Measurements from ENCODE around the gene MAT2A.

The MAT2A gene

GRCh38 chr2:85506768-85507181 is 32.2 kb upstream of the MAT2A start:
- TF ChIP-seq CTCF (IDR thresholded peaks at IDR 0.05; ENCODE audit: low read depth, low read length, missing control alignments): no peak
- DNase-seq: no peak
- H3K27ac ChIP-seq: no peak overlapping the region
- no peak overlapping the region for H3K4me3 ChIP-seq (ENCODE audit: low read depth, low read length)
- H3K27me3 ChIP-seq (replicated peaks): no peaks in the 10 kb centered on the region
- in situ Hi-C loops (cut with HindIII; ENCODE audit: low pct_ligation_motif_present, low sequenced_read_pairs): no loop called here
- H3K36me3 ChIP-seq (replicated peaks): no peaks in the 10 kb centered on the region

DNA sequence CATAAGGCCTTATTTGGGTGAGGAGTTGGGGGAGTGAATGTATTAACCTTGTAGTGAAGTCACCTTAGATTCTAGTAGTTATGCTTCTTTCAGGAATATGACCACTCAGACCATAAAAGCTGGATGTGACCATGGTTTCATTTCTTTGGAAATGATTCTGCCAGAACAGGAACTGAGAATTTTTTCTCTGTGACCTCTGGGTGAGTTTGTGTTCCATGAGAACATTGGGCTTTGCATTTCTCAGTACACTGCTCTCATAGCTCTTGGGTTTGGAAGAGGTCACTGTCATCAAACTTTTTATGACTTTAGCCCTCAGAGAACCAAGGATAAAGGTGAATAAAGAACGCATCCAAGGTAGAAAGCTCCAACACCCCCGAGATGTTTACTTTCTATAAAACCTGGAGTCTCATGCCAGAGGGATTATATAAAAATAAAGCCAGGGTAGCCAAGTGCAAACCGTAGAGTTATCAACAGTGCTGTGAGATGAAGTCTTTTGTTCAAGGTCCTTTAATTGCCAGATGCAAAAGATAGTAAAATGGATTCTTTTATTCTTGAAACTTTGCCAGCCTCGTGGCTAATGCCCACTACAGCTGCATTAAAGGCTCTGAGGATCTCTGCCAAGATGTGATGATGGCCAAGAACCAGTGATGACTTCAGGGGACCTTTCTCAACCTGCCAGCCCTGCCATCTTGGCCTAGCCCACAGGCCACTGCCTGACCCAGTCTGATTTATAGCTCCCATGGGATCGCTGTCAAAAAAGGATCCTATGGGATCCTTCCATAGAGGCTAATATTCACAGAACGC is 27.8 kb upstream of the MAT2A start:
- no peak for DNase-seq
- Histone ChIP-seq H3K27ac (no peak overlapping the region), H3K36me3 (replicated peaks) (no peaks in the 10 kb centered on the region), H3K4me3 (ENCODE audit: low read depth, low read length) (no peak overlapping the region), H3K27me3 (replicated peaks) (no peaks in the 10 kb centered on the region)
- TF ChIP-seq CTCF (IDR thresholded peaks at IDR 0.05; ENCODE audit: low read depth, low read length, missing control alignments): no peak
- in situ Hi-C loops (cut with HindIII; ENCODE audit: low pct_ligation_motif_present, low sequenced_read_pairs): no loop called here

- H3K27me3 ChIP-seq (replicated peaks): no peaks in the 10 kb centered on the region
- H3K36me3 ChIP-seq (replicated peaks): no peaks in the 10 kb centered on the region
- H3K27ac ChIP-seq: no peak overlapping the region
- no peak overlapping the region for H3K4me3 ChIP-seq (ENCODE audit: low read depth, low read length)
- no peak for TF ChIP-seq CTCF (IDR thresholded peaks at IDR 0.05; ENCODE audit: low read depth, low read length, missing control alignments)
- in situ Hi-C loops (cut with HindIII; ENCODE audit: low pct_ligation_motif_present, low sequenced_read_pairs): no loop called here
- no peak for DNase-seq
These were observed 24.6 kb upstream of the MAT2A start for GRCh38 chr2:85514323-85514722.

- in situ Hi-C loops (cut with HindIII; ENCODE audit: low pct_ligation_motif_present, low sequenced_read_pairs): no loop called here
- H3K27ac ChIP-seq: no peak overlapping the region
These were observed 22.1 kb upstream of the MAT2A start for GRCh38 chr2:85516653-85517389.

GRCh38 chr2:85522090-85522647 is 16.8 kb upstream of the MAT2A start:
- no peaks in the 10 kb centered on the region for H3K27me3 ChIP-seq (replicated peaks)
- no peak for DNase-seq
- no peak overlapping the region for H3K4me3 ChIP-seq (ENCODE audit: low read depth, low read length)
- in situ Hi-C loops (cut with HindIII; ENCODE audit: low pct_ligation_motif_present, low sequenced_read_pairs): no loop called here
- no peaks in the 10 kb centered on the region for H3K36me3 ChIP-seq (replicated peaks)
- TF ChIP-seq CTCF (IDR thresholded peaks at IDR 0.05; ENCODE audit: low read depth, low read length, missing control alignments): no peak
- H3K27ac ChIP-seq: no peak overlapping the region

More at GRCh38 chr2:85516653-85517389, 22.1 kb upstream of the MAT2A start:
- H3K27me3 ChIP-seq (replicated peaks): no peaks in the 10 kb centered on the region
- H3K36me3 ChIP-seq (replicated peaks): no peaks in the 10 kb centered on the region
- no peak for DNase-seq
- TF ChIP-seq CTCF (IDR thresholded peaks at IDR 0.05; ENCODE audit: low read depth, low read length, missing control alignments): no peak
- no peak overlapping the region for H3K4me3 ChIP-seq (ENCODE audit: low read depth, low read length)

Data from brain microvascular endothelial cell (primary cell).